Psoas muscle (tissue), 8 donors: ENCODE measurements around the gene FTHL17. TPM values are rescaled to one million over a fixed set of nuclear protein-coding genes. Genes with fewer than 3 reads are reported as not detected.

Experiments used
- ATAC-seq, 4 donors: fragments of 200-7000 bp; cut with Tn5 transposase; one replicate each; pipeline ENCODE4 v1.9.1; 2020; ENCODE audit warnings: moderate library complexity in 3 of 4, mild to moderate bottlenecking in 2 of 4
- DNase-seq, 2 donors: peaks; one replicate each; pipeline ENCODE4 v3.0.0-alpha.2; 2020
- H3K27ac ChIP-seq: fragments of 200-600 bp; one replicate; pipeline ENCODE4 v1.8.0; 2022
- H3K27me3 ChIP-seq, 3 donors: fragments of 200-600 bp in 1 of 3; one replicate each; pipeline versions ENCODE4 v1.6.1 to v1.8.0; 2013 to 2022; ENCODE audit warnings: low read length in 2 of 3, mild to moderate bottlenecking in 2 of 3, moderate library complexity in 1 of 3; ENCODE audit not compliant: insufficient read depth in 3 of 3
- H3K36me3 ChIP-seq, 2 donors: fragments of 200-600 bp in 1 of 2; one replicate each; pipeline versions ENCODE4 v1.6.1 to v1.8.0; 2013 to 2022; ENCODE audit warnings: low read depth in 1 of 2, mild to moderate bottlenecking in 1 of 2, moderate library complexity in 1 of 2; ENCODE audit not compliant: insufficient read depth in 1 of 2
- H3K4me1 ChIP-seq: fragments of 200-600 bp; one replicate; pipeline ENCODE4 v1.8.0; 2022
- H3K4me3 ChIP-seq: fragments of 200-600 bp; one replicate; pipeline ENCODE4 v1.8.0; 2022; ENCODE audit warnings: mild to moderate bottlenecking
- H3K9me3 ChIP-seq: fragments of 200-600 bp; one replicate; pipeline ENCODE4 v1.8.0; 2022
- CTCF ChIP-seq: fragments of 200-600 bp; IDR thresholded peaks from one replicate; pipeline ENCODE4 v1.8.0; 2022; ENCODE audit warnings: antibody characterized with exemption
- WGBS, 3 donors: extraction: QIAGEN DNeasy Blood & Tissue Kit; methylation state at CpG; one replicate each; pipeline versions ENCODE4 v1.1.6 to v1.1.7; 2013; 5-methylcytosine and 5-hydroxymethylcytosine counted together
- intact Hi-C, 2 donors: fragments of 100-400 bp; cut with DNase I; formaldehyde crosslinking; loops; one replicate each; pipeline versions ENCODE4 v1.11.0 to v1.14.2; 2022
- long read RNA-seq, 2 donors: library from polyadenylated mRNA; unstranded; transcript quantifications; one replicate each; pipeline ENCODE4 v2.0.0, GENCODE V29; 2021
- polyA plus RNA-seq, 3 donors: library from polyadenylated mRNA; stranded (reverse); fragments of 200-250 nt; gene quantifications; one replicate each; pipeline ENCODE4 v1.2.3, GENCODE V29; 2013
- total RNA-seq, 4 donors: library from RNA; stranded (reverse); fragmentation: NEBNext Ultra II Directional in 2 of 4; extraction: Animal tissue kit (Norgen Biotek cat#: 25700) in 2 of 4; gene quantifications; one replicate each; pipeline versions ENCODE4 v1.2.1 to v1.2.4, GENCODE V29; 2021 to 2023
- donor health status: healthy with polysubstance abuse.
- donor health status: DM: no; HTN: no; CAD: no; lungs with moderate emphysema.
- donor health status: Bipolar disorder and iron deficiency.
- donor health status: healthy.
- donor health status: DM: yes; HTN: yes; CAD: no.
- donor health status: DM: no; HTN: no; CAD: no.
- donor health status: DM: no; HTN: no; CAD: no.
- donor health status: DM: yes; HTN: yes; CAD: no.

The FTHL17 gene
- total RNA-seq, result not detected
- polyA plus RNA-seq, result not detected
- long read RNA-seq, donor 1, result 0 reads
- long read RNA-seq, donor 2, result 0 reads

DNA sequence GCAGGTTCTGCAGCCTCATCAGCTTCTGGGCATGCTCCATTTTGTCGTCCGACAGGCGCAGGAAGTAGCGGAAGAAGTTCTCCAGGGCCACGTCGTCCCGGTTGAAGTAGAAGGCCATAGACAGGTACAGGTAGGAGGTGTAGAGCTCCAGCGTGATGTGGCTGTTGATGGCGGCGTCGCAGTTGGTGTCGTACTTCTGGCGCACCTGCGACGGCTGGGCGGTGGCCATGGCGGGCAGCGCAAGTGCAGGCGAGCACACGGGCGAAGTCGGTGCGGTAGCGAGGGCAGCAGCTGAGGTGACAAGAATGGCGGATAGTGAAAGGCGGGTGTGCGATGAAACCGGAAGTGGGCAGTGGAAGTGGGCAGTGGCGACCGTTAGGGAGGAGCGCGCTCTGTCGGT, at the start of gene FTHL17:
Gene FTHL17, minus strand, starts transcription at position 317 of the 400 bp plus-strand sequence. Its CDS starts 88 bp downstream, at position 229.
- intact Hi-C loops, result no loop called here
- Histone ChIP-seq H3K4me1 (no peaks in the 10 kb centered on the region), H3K27ac (no peak within 1 kb of the TSS), H3K27me3 (peaks cover 0 to 5% (median 0%) of the 10 kb centered on the region in 3 donors), H3K4me3 (no peak within 1 kb of the TSS), H3K36me3 (no peaks in the 10 kb centered on the region), H3K9me3 (no peaks in the 10 kb centered on the region)
- TF ChIP-seq CTCF, result no peak
- 86 to 99% (median 98%) methylated on average over 22 to 33 of the region's 33 CpGs for WGBS, 3 donors
- ATAC-seq (no peak), DNase-seq (no peak)

- ATAC-seq (no peak), DNase-seq (no peak)
- Histone ChIP-seq H3K9me3 (no peaks in the 10 kb centered on the region), H3K4me1 (no peaks in the 10 kb centered on the region), H3K27me3 (no peaks in the 10 kb centered on the region), H3K27ac (no peak overlapping the region), H3K4me3 (no peak overlapping the region), H3K36me3 (peaks cover 0 to 16% of the 10 kb centered on the region in 2 donors)
- intact Hi-C loops, result no loop called here
- TF ChIP-seq CTCF, result no peak
- 13 to 22% (median 16%) methylated on average over 4 of the region's 4 CpGs for WGBS, 3 donors
Observed at GRCh38 chrX:31117266-31117665, 45.4 kb upstream of the FTHL17 start.

DNA sequence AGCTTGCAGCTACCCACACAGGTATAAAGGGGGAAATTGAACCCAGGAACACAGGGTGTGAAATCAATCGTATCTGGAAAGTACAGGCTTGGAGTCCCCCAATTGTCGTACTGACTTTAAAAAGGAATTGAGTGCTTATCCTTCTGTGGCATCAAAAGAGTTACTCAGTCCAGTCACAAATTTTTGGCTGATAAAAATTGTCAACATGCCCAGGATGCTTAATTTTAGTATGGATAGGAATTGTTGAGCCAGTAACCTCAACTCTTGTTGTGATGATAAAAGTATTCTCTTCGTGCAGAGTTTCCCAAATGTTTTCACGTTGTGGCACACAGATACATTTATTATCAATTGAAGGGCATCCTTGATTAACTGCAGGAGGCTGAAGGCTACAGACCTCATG, 43.6 kb upstream of the FTHL17 start:
- H3K4me3 ChIP-seq, result no peak overlapping the region
- intact Hi-C loops, result no loop called here
- peak in 1 of 4 donors; percentile 27 for ATAC-seq
- no peak for DNase-seq
- WGBS, 3 donors, result 16 to 40% (median 23%) methylated on average over 4 of the region's 4 CpGs
- no peaks in the 10 kb centered on the region for H3K9me3 ChIP-seq
- no peaks in the 10 kb centered on the region for H3K4me1 ChIP-seq
- no peaks in the 10 kb centered on the region for H3K36me3 ChIP-seq
- H3K27me3 ChIP-seq, result no peaks in the 10 kb centered on the region
- TF ChIP-seq CTCF, result no peak
- no peak overlapping the region for H3K27ac ChIP-seq

DNA sequence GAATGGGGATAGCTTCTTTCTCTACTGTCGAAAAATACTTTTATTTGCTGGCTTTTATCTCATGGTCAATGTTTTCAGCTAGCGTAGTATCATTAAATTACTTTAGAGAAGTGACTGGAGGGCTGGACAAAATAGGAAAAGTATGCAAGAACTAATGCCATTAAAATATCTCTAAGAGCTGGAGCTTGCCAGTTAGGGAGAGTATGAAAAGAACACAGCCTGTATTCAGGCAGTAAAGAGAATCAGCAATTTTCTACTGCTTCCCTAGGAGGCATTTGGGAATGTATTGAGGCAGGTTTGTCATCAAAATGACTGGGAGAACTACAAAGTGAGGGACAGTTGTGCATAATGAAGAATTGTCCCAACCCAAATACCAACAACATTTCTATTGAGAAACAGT, 43.0 kb upstream of the FTHL17 start:
- Histone ChIP-seq H3K36me3 (no peaks in the 10 kb centered on the region), H3K4me1 (no peaks in the 10 kb centered on the region), H3K27ac (no peak overlapping the region), H3K27me3 (no peaks in the 10 kb centered on the region), H3K9me3 (no peaks in the 10 kb centered on the region), H3K4me3 (no peak overlapping the region)
- WGBS, 3 donors, result 23 to 51% (median 31%) methylated on average over 2 of the region's 2 CpGs
- ATAC-seq, result no peak
- intact Hi-C loops, result no loop called here
- no peak for DNase-seq
- no peak for TF ChIP-seq CTCF
